K562 (cell line): ENCODE data around the gene ATF6B. TPM values are rescaled to one million over a fixed set of nuclear protein-coding genes. Genes with fewer than 3 reads are reported as not detected.

Experiments
- ATAC-seq: fragments of 200-7000 bp; cut with Tn5 transposase; 3 replicates; pipeline ENCODE4 v1.9.1; 2020; ENCODE audit warnings: moderate library complexity
- BruUV-seq: library from RNA; stranded (reverse); fragments of 400-500 nt; replicated peaks from 2 replicates; lab custom pipeline; 2021; lab: Mats Ljungman, UMichigan
- CTCF ChIA-PET: fragments of 300-600 bp; formaldehyde crosslinking; extraction: SDS; loops from one replicate; lab custom pipeline; 2021; ENCODE audit warnings: low intra/inter-chr PET ratio; lab: Yijun Ruan, JAX
- POLR2A ChIA-PET: fragments of 300-600, 350-650 bp; sonication (Branson Sonifier 250); formaldehyde crosslinking; extraction: SDS; loops from one replicate; lab custom pipeline; 2021; ENCODE audit warnings: antibody characterized with exemption, inconsistent platforms; lab: Yijun Ruan, JAX
- DNase-seq, 4 experiments: peaks; one replicate each; pipeline versions ENCODE4 v3.0.0 to v3.0.0-alpha.2; 2011 to 2018; ENCODE audit warnings: low spot score in 3 of 4, mixed read lengths in 3 of 4; ENCODE audit errors: extremely low read depth in 1 of 4
- FAIRE-seq: peaks from 2 replicates; lab custom pipeline; 2011; peaks lifted over from hg19 to GRCh38; lab: Jason Lieb, UNC
- H2AFZ ChIP-seq: 2 replicates; pipeline ENCODE4 v1.6.0; 2011; ENCODE audit warnings: low read depth, low read length, control low read depth, inconsistent platforms
- H3K27ac ChIP-seq: fragments of 200-600 bp; 3 replicates; pipeline ENCODE4 v1.8.0; 2011; ENCODE audit warnings: low read depth, mild to moderate bottlenecking, control low read depth, inconsistent platforms, low read length, moderate library complexity, mixed read lengths; ENCODE audit errors: extremely low read depth
- H3K27me3 ChIP-seq, 2 experiments: fragments of 300-600 bp in 1 of 2; 2 replicates in 1 of 2; 3 replicates in 1 of 2; pipeline versions ENCODE4 v1.6.0 to v1.8.0; 2011; ENCODE audit warnings: inconsistent platforms in 2 of 2, low read length in 2 of 2, mild to moderate bottlenecking in 1 of 2, mixed read lengths in 1 of 2, moderate library complexity in 1 of 2; ENCODE audit not compliant: control insufficient read depth in 2 of 2, insufficient read depth in 2 of 2
- H3K36me3 ChIP-seq: fragments of 300-600 bp; 3 replicates; pipeline ENCODE4 v1.8.0; 2011; ENCODE audit warnings: mild to moderate bottlenecking, low read length, inconsistent platforms; ENCODE audit not compliant: control insufficient read depth, insufficient read depth
- H3K4me1 ChIP-seq, 2 experiments: fragments of 200-600 bp in 1 of 2; replicated peaks in 1 of 2; 2 replicates in 1 of 2; 3 replicates in 1 of 2; pipeline versions ENCODE4 v1.5.1 to v1.8.0; 2011; ENCODE audit warnings: inconsistent platforms in 2 of 2, low read length in 2 of 2, mild to moderate bottlenecking in 1 of 2, mixed read lengths in 1 of 2, moderate library complexity in 1 of 2; ENCODE audit not compliant: control insufficient read depth in 2 of 2, insufficient read depth in 2 of 2
- H3K4me2 ChIP-seq: 2 replicates; pipeline ENCODE4 v1.6.1; 2011; ENCODE audit warnings: low read length, control low read depth, inconsistent platforms, mixed read lengths; ENCODE audit not compliant: insufficient read depth
- H3K4me3 ChIP-seq: fragments of 200-600 bp; sonication (generic), shearing (Covaris generic); 2 replicates; pipeline ENCODE4 v1.5.1; 2016; ENCODE audit warnings: control low read depth, inconsistent platforms
- H3K79me2 ChIP-seq: fragments of 200-600 bp; 3 replicates; pipeline ENCODE4 v1.8.0; 2011; ENCODE audit warnings: low read length, inconsistent platforms; ENCODE audit not compliant: control insufficient read depth, insufficient read depth
- H3K9ac ChIP-seq, 2 experiments: 2 replicates each; pipeline versions ENCODE4 v1.6.0 to v1.6.1; 2011; ENCODE audit warnings: low read depth in 2 of 2, low read length in 2 of 2, control low read depth in 1 of 2, inconsistent platforms in 1 of 2, mild to moderate bottlenecking in 1 of 2, mixed read lengths in 1 of 2; ENCODE audit not compliant: insufficient read depth in 1 of 2
- H3K9me1 ChIP-seq: one replicate; pipeline ENCODE4 v1.6.0; 2011; ENCODE audit warnings: inconsistent platforms, mild to moderate bottlenecking, low read length, moderate library complexity; ENCODE audit not compliant: control insufficient read depth, insufficient read depth
- H3K9me3 ChIP-seq: replicated peaks from 2 replicates; pipeline ENCODE4 v1.5.1; 2011; ENCODE audit warnings: low read depth, low read length, inconsistent platforms; ENCODE audit not compliant: control insufficient read depth, insufficient read depth
- H4K20me1 ChIP-seq: replicated peaks from 2 replicates; pipeline ENCODE4 v1.6.1; 2011; ENCODE audit warnings: low read length, inconsistent platforms, mixed read lengths; ENCODE audit not compliant: control insufficient read depth, insufficient read depth
- CTCFL ChIP-seq: IDR thresholded peaks from 2 replicates; pipeline ENCODE4 v1.6.1; 2011; ENCODE audit warnings: borderline replicate concordance, low read depth, mild to moderate bottlenecking, moderate library complexity, low read length; ENCODE audit not compliant: insufficient read depth, poor library complexity, severe bottlenecking
- ESRRB ChIP-seq: fragments of 250-450 bp; sonication (Bioruptor Pico); IDR thresholded peaks from 2 replicates; pipeline ENCODE4 v1.5.0; 2020; ENCODE audit warnings: mild to moderate bottlenecking, moderate library complexity, borderline replicate concordance
- HCFC1 ChIP-seq: IDR thresholded peaks from 2 replicates; pipeline ENCODE4 v1.6.1; 2012; ENCODE audit warnings: low read depth, low read length, improper control_type of control experiment
- HINFP ChIP-seq: fragments of 450-650 bp; conservative IDR thresholded peaks from 2 replicates; pipeline ENCODE4 v1.6.1; 2016; ENCODE audit warnings: missing genetic modification characterization, low read depth, mild to moderate bottlenecking, control low read depth, missing compliant biosample characterization
- SMAD4 ChIP-seq: fragments of 250-450 bp; sonication (Bioruptor Pico); conservative IDR thresholded peaks from 2 replicates; pipeline ENCODE4 v1.8.0; 2021; ENCODE audit warnings: inconsistent platforms, mild to moderate bottlenecking, moderate library complexity
- TBP ChIP-seq: optimal IDR thresholded peaks from 2 replicates; pipeline ENCODE3; 2011; ENCODE audit warnings: low read depth, low read length, improper control_type of control experiment
- TEAD2 ChIP-seq: fragments of 450-650 bp; IDR thresholded peaks from 2 replicates; pipeline ENCODE4 v1.6.1; 2016; ENCODE audit warnings: missing genetic modification characterization, control low read depth, missing compliant biosample characterization
- ZNF668 ChIP-seq: fragments of 250-450 bp; sonication (Bioruptor Pico); IDR thresholded peaks from 2 replicates; pipeline ENCODE4 v1.8.0; 2022; ENCODE audit warnings: mild to moderate bottlenecking, inconsistent platforms
- WGBS: fragments of 100-300 bp; shearing (Covaris generic); methylation state at CpG from one replicate; pipeline ENCODE4 v1.1.6; 2016; ENCODE audit warnings: low coverage, mixed read lengths; ENCODE audit not compliant: insufficient coverage; ENCODE audit errors: missing lambda C conversion rate; 5-methylcytosine and 5-hydroxymethylcytosine counted together
- in situ Hi-C: fragments of 300-500 bp; cut with MboI; formaldehyde crosslinking; loops from 4 replicates; pipeline ENCODE4 v1.15.0; 2018; ENCODE audit warnings: inconsistent platforms, mixed read lengths
- intact Hi-C: fragments of 100-400 bp; cut with micrococcal nuclease; formaldehyde crosslinking; loops from 2 replicates; pipeline ENCODE4 v1.14.2; 2022
- polyA plus RNA-seq, 8 experiments: library from polyadenylated mRNA; depleted of rRNA in 4 of 8; stranded (reverse) in 5 of 8; unstranded in 3 of 8; fragments of >200 nt; fragmentation: Nextera tagmentation in 2 of 8; fragmentation: Illumina TruSeq in 1 of 8; extraction: Ambion mirVana in 2 of 8; extraction: Trizol in 1 of 8; gene quantifications; 2 replicates each; pipeline versions ENCODE4 v1.2.1 to v1.2.3, GENCODE V29; 2011 to 2014; ENCODE audit warnings: inconsistent platforms in 1 of 8, missing spikeins in 1 of 8
- total RNA-seq, 7 experiments: library from RNA; depleted of rRNA in 6 of 7; stranded (reverse); fragments of >200 nt in 6 of 7; fragmentation: Illumina TruSeq in 2 of 7; extraction: Trizol in 2 of 7; gene quantifications; 2 replicates each; pipeline versions ENCODE4 v1.2.1 to v1.2.3, GENCODE V29; 2011 to 2021; ENCODE audit warnings: low replicate concordance in 1 of 7
- TF ChIP-seq, protein P1 (sequence below): fragments of 450-650 bp; formaldehyde crosslinking; IDR thresholded peaks from 2 replicates; pipeline ENCODE4 v1.4.0; 2020; ENCODE audit warnings: mild to moderate bottlenecking, moderate library complexity
- TF ChIP-seq, protein P2 (sequence below), 3 experiments: IDR thresholded peaks in 2 of 3; conservative IDR thresholded peaks in 1 of 3; 2 replicates each; pipeline ENCODE4 v1.5.1; 2011 to 2012; ENCODE audit warnings: low read length in 3 of 3, mild to moderate bottlenecking in 3 of 3, control low read depth in 2 of 3, improper control_type of control experiment in 1 of 3, inconsistent platforms in 1 of 3, low read depth in 1 of 3, mixed read lengths in 1 of 3, moderate library complexity in 1 of 3; ENCODE audit not compliant: insufficient read depth in 2 of 3

The ATF6B gene
- total and polyA plus RNA-seq, 9 of the 15 experiments (the other 6 are each of a cell fraction or from before 2014, with no cell fraction given): 20.7 to 131 (median 31.7) TPM

- TF ChIP-seq TEAD2 (tag): no peak
- TF ChIP-seq HINFP (tag): no peak; the same call in 1 of the 2 replicates
These were observed 3.4 kb upstream of the ATF6B start (continued) for GRCh38 chr6:32131439-32131948.

- intact Hi-C loops (loop anchor here (1.0 to 5.0 kb wide), 5 partner anchors 25 to 1073 kb away; partner anchors contain the start of genes AGPAT1, HSD17B8, PPT2 and RXRB), in situ Hi-C loops (no loop called here)
- H4K20me1 ChIP-seq: no peaks in the 10 kb centered on the region
- H3K27me3 ChIP-seq: no peaks in the 10 kb centered on the region
- peak; percentile 35 for ATAC-seq
- peaks cover 39% of the 10 kb centered on the region for H3K79me2 ChIP-seq
- POLR2A ChIA-PET: interaction anchor here (0.6 to 3.9 kb wide), 24 partner anchors 8 to 1815 kb away, joined by 3 to 23 read pairs (median 4); partner anchors contain the start of genes AGPAT1, DXO, EGFL8 and HSPA1B
- H3K9ac ChIP-seq: peak overlapping the region; percentile 69 to 90
- peak overlapping the region; percentile 74 for H2AFZ ChIP-seq
- peak overlapping the region; percentile 83 for H3K27ac ChIP-seq
- no peaks in the 10 kb centered on the region for H3K9me1 ChIP-seq
- CTCF ChIA-PET: no interaction called here
- H3K4me1 ChIP-seq: peaks cover 38 to 39% of the 10 kb centered on the region in 2 experiments
- 2% methylated on average over 22 of the region's 22 CpGs for WGBS
- peaks cover 24% of the 10 kb centered on the region; the same call in 2 of the 3 replicates for H3K36me3 ChIP-seq
- H3K9me3 ChIP-seq: no peaks in the 10 kb centered on the region
- H3K4me2 ChIP-seq: peak overlapping the region; percentile 90
- peak overlapping the region; percentile 91 for H3K4me3 ChIP-seq
- no peak for FAIRE-seq
- TSS peak; percentile 58 for BruUV-seq
- DNase-seq: peak in 3 of 4 experiments; percentile 37 to 73 (median 48)
- TF ChIP-seq HCFC1 (peak; percentile 72), TBP (peak; percentile 16), SMAD4 (peak; percentile 12; the same call in 1 of the 2 replicates), CTCFL (peak; percentile 46), ZNF668 (no peak), ESRRB (no peak)
- TF ChIP-seq, protein P1, sequence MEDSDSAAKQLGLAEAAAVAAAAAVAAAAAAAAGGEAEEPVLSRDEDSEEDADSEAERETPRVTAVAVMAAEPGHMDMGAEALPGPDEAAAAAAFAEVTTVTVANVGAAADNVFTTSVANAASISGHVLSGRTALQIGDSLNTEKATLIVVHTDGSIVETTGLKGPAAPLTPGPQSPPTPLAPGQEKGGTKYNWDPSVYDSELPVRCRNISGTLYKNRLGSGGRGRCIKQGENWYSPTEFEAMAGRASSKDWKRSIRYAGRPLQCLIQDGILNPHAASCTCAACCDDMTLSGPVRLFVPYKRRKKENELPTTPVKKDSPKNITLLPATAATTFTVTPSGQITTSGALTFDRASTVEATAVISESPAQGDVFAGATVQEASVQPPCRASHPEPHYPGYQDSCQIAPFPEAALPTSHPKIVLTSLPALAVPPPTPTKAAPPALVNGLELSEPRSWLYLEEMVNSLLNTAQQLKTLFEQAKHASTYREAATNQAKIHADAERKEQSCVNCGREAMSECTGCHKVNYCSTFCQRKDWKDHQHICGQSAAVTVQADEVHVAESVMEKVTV (CRISPR knock-in tag): 0 out of 2 replicates have a peak, but pooled peaks have one; percentile 23
- TF ChIP-seq, protein P2, sequence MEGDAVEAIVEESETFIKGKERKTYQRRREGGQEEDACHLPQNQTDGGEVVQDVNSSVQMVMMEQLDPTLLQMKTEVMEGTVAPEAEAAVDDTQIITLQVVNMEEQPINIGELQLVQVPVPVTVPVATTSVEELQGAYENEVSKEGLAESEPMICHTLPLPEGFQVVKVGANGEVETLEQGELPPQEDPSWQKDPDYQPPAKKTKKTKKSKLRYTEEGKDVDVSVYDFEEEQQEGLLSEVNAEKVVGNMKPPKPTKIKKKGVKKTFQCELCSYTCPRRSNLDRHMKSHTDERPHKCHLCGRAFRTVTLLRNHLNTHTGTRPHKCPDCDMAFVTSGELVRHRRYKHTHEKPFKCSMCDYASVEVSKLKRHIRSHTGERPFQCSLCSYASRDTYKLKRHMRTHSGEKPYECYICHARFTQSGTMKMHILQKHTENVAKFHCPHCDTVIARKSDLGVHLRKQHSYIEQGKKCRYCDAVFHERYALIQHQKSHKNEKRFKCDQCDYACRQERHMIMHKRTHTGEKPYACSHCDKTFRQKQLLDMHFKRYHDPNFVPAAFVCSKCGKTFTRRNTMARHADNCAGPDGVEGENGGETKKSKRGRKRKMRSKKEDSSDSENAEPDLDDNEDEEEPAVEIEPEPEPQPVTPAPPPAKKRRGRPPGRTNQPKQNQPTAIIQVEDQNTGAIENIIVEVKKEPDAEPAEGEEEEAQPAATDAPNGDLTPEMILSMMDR (IDR thresholded peaks at IDR 0.05 in 2 of 3, conservative IDR thresholded peaks at IDR 0.05 in 1 of 3; ENCODE audit: insufficient read depth in 2 of 3, low read depth in 1 of 3, low read length in 3 of 3): peak; percentile 39 to 50 (median 39); a peak in 5 of 6 replicates
These were observed 1.4 kb upstream of the ATF6B start for GRCh38 chr6:32129297-32130088.
